Thoracic aorta (tissue), 2 donors: ENCODE results near the gene TRPM2. TPM values are rescaled to one million over a fixed set of nuclear protein-coding genes. Genes with fewer than 3 reads are reported as not detected.

Experiments used
- ATAC-seq: fragments of 150-250 bp; one replicate; pipeline ENCODE4 v1.8.0; 2017; ENCODE audit warnings: low read depth; ENCODE audit not compliant: insufficient number of reproducible peaks, low FRiP score
- DNase-seq: peaks from one replicate; pipeline ENCODE4 v3.0.0-alpha.2; 2020; ENCODE audit warnings: low spot score
- H3K27ac ChIP-seq, 2 donors: fragments of 200-600 bp; sonication (generic); 1 replicate in 1 of 2; 2 replicates in 1 of 2; pipeline ENCODE4 v1.5.1; 2016; ENCODE audit warnings: mild to moderate bottlenecking in 2 of 2, moderate library complexity in 2 of 2
- H3K27me3 ChIP-seq: fragments of 200-600 bp; sonication (generic); replicated peaks from 2 replicates; pipeline ENCODE4 v1.6.0; 2016; ENCODE audit warnings: mild to moderate bottlenecking; ENCODE audit not compliant: insufficient read depth
- H3K36me3 ChIP-seq: fragments of 200-600 bp; sonication (generic); one replicate; pipeline ENCODE4 v1.5.1; 2016
- H3K4me1 ChIP-seq, 2 donors: fragments of 200-600 bp; sonication (generic); 1 replicate in 1 of 2; 2 replicates in 1 of 2; pipeline versions ENCODE4 v1.5.1 to v1.6.0; 2016; ENCODE audit warnings: low read depth in 2 of 2, mild to moderate bottlenecking in 1 of 2; ENCODE audit not compliant: control insufficient read depth in 1 of 2
- H3K4me3 ChIP-seq: fragments of 200-600 bp; sonication (generic); 2 replicates; pipeline ENCODE4 v1.5.1; 2016; ENCODE audit warnings: mild to moderate bottlenecking
- H3K9me3 ChIP-seq: fragments of 200-600 bp; sonication (generic); 2 replicates; pipeline ENCODE4 v1.5.1; 2016
- total RNA-seq, 2 donors: library from RNA; depleted of rRNA; stranded (reverse); fragments of >200 nt; gene quantifications; one replicate each; pipeline versions ENCODE4 v1.1.0 to v1.2.3, GENCODE V29; 2016
- TF ChIP-seq, protein P1 (sequence below): fragments of 200-600 bp; sonication (generic); IDR thresholded peaks from one replicate; pipeline ENCODE4 v1.5.1; 2019; ENCODE audit warnings: antibody characterized with exemption

Gene TRPM2
- total RNA-seq, 2 donors from 2014 or later, result 10.4 to 12.9 TPM

- H3K27me3 ChIP-seq, result no peaks in the 10 kb centered on the region
- no peak for DNase-seq
- no peak for ATAC-seq
- no peak overlapping the region for H3K27ac ChIP-seq
- TF ChIP-seq, protein P1, sequence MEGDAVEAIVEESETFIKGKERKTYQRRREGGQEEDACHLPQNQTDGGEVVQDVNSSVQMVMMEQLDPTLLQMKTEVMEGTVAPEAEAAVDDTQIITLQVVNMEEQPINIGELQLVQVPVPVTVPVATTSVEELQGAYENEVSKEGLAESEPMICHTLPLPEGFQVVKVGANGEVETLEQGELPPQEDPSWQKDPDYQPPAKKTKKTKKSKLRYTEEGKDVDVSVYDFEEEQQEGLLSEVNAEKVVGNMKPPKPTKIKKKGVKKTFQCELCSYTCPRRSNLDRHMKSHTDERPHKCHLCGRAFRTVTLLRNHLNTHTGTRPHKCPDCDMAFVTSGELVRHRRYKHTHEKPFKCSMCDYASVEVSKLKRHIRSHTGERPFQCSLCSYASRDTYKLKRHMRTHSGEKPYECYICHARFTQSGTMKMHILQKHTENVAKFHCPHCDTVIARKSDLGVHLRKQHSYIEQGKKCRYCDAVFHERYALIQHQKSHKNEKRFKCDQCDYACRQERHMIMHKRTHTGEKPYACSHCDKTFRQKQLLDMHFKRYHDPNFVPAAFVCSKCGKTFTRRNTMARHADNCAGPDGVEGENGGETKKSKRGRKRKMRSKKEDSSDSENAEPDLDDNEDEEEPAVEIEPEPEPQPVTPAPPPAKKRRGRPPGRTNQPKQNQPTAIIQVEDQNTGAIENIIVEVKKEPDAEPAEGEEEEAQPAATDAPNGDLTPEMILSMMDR, result no peak
- H3K4me3 ChIP-seq, result no peak overlapping the region
- H3K36me3 ChIP-seq, result no peaks in the 10 kb centered on the region
- peaks cover 0 to 5% of the 10 kb centered on the region in 2 donors for H3K4me1 ChIP-seq
- H3K9me3 ChIP-seq, result no peaks in the 10 kb centered on the region
Measured at GRCh38 chr21:44370786-44371410, 17.5 kb downstream of the TRPM2 start.

GRCh38 chr21:44371596-44371995, 18.2 kb downstream of the TRPM2 start:
- Histone ChIP-seq H3K27ac (no peak overlapping the region), H3K27me3 (no peaks in the 10 kb centered on the region), H3K4me1 (peaks cover 0 to 5% of the 10 kb centered on the region in 2 donors), H3K36me3 (no peaks in the 10 kb centered on the region), H3K4me3 (no peak overlapping the region), H3K9me3 (no peaks in the 10 kb centered on the region)
- TF ChIP-seq, protein P1, result no peak
- DNase-seq (no peak), ATAC-seq (no peak)

GRCh38 chr21:44372616-44373015, 19.2 kb downstream of the TRPM2 start:
- H3K4me3 ChIP-seq, result no peak overlapping the region
- DNase-seq (no peak), ATAC-seq (no peak)
- H3K27ac ChIP-seq, result no peak overlapping the region
- TF ChIP-seq, protein P1, result no peak
- no peaks in the 10 kb centered on the region for H3K9me3 ChIP-seq
- H3K4me1 ChIP-seq, result peaks cover 0 to 5% of the 10 kb centered on the region in 2 donors
- no peaks in the 10 kb centered on the region for H3K36me3 ChIP-seq
- H3K27me3 ChIP-seq, result no peaks in the 10 kb centered on the region

DNA sequence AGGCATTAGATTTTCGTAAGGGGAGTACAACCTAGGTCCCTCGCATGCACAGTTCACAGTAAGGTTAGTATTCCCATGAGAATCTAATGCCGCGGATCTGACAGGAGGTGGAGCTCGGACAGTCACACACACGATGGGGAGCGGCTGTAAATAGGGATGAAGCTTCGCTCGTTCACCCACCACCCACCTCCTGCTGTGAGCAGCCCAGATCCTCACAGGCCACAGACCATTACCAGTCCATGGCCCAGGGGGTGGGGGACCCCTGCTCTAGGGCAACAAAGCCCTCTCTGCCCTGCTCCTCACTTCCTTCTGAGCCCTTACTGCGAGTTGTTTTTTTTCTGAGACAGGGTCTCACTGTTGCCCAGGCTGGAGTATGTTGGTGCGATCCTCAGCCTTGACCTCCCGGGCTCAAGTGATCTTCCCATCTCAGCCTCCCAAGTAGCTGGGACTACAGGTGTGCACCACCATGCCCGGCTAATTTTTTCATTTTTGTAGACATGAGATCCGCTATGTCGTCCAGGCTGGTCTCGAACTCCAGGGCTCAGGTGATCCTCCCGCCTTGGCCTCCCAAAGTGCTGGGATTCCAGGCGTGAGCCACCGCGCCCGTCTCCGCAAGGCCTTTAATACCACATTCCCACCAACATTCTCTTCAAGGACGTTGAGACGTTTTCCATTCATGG, 21.3 kb downstream of the TRPM2 start:
- ATAC-seq, result no peak
- Histone ChIP-seq H3K27me3 (no peaks in the 10 kb centered on the region), H3K36me3 (no peaks in the 10 kb centered on the region), H3K4me1 (peaks cover 0 to 5% of the 10 kb centered on the region in 2 donors), H3K4me3 (no peak overlapping the region), H3K27ac (no peak overlapping the region), H3K9me3 (no peaks in the 10 kb centered on the region)
- TF ChIP-seq, protein P1, result no peak
- DNase-seq, result no peak

DNA sequence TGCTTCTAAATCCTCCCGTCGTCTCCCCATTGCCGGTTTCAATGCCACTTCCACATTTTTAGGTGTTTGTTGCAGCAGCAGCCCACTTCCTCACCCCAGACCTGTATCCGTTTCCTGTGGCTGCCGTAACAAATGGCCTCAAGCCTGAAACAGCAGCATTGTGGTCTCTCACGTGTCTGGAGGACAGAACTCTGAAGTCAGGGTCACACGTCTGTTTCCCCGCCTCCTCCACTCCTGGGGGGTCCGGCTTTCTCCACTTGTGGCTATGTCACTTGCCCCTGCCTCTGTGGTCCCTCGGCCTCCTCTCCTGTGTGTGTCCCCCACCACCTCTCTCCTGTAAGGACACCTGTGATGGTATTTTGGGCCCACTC, 21.8 kb downstream of the TRPM2 start:
- no peak for ATAC-seq
- Histone ChIP-seq H3K27ac (no peak overlapping the region), H3K27me3 (no peaks in the 10 kb centered on the region), H3K4me1 (peaks cover 0 to 1% of the 10 kb centered on the region in 2 donors), H3K9me3 (no peaks in the 10 kb centered on the region), H3K36me3 (no peaks in the 10 kb centered on the region), H3K4me3 (no peak overlapping the region)
- DNase-seq, result no peak
- TF ChIP-seq, protein P1, result no peak
